ENCODE measurements around the gene SORT1. TPM values are rescaled to one million over a fixed set of nuclear protein-coding genes. Genes with fewer than 3 reads are reported as not detected.

Gene SORT1
- total RNA-seq, 1 donor, result 48.5 TPM

- Histone ChIP-seq H3K27me3 (ENCODE audit: insufficient read depth, low read length) (no peaks in the 10 kb centered on the region), H3K4me2 (ENCODE audit: insufficient read depth, low read length) (no peak overlapping the region), H2AFZ (ENCODE audit: low read length) (no peak overlapping the region), H3K4me1 (ENCODE audit: insufficient read depth, low read length) (peaks cover 5% of the 10 kb centered on the region), H4K20me1 (ENCODE audit: insufficient read depth, low read length) (no peaks in the 10 kb centered on the region), H3K36me3 (ENCODE audit: insufficient read depth, low read length) (no peaks in the 10 kb centered on the region), H3K9me3 (ENCODE audit: low read depth, low read length) (no peaks in the 10 kb centered on the region), H3K4me3 (ENCODE audit: insufficient read depth, low read length) (no peak overlapping the region), H3K27ac (ENCODE audit: low read depth, low read length) (no peak overlapping the region), H3K79me2 (ENCODE audit: insufficient read depth, low read length) (peaks cover 4% of the 10 kb centered on the region)
- no peak for TF ChIP-seq CTCF (IDR thresholded peaks at IDR 0.05; ENCODE audit: extremely low read depth, low read depth, low read length)
- no peak for DNase-seq (ENCODE audit: insufficient read length, low spot score, missing footprints)
Measured at GRCh38 chr1:109432336-109432735, 34.6 kb upstream of the SORT1 start.

GRCh38 chr1:109427171-109427467, 29.4 kb upstream of the SORT1 start:
- no peak for TF ChIP-seq CTCF (IDR thresholded peaks at IDR 0.05; ENCODE audit: extremely low read depth, low read depth, low read length)
- H3K4me1 ChIP-seq (ENCODE audit: insufficient read depth, low read length), result peaks cover 25% of the 10 kb centered on the region
- H3K4me2 ChIP-seq (ENCODE audit: insufficient read depth, low read length), result peak overlapping the region; percentile 95
- H3K27me3 ChIP-seq (ENCODE audit: insufficient read depth, low read length), result no peaks in the 10 kb centered on the region
- H3K4me3 ChIP-seq (ENCODE audit: insufficient read depth, low read length), result peak overlapping the region; percentile 81
- no peaks in the 10 kb centered on the region for H3K36me3 ChIP-seq (ENCODE audit: insufficient read depth, low read length)
- peaks cover 48% of the 10 kb centered on the region for H3K79me2 ChIP-seq (ENCODE audit: insufficient read depth, low read length)
- peak overlapping the region; percentile 86 for H2AFZ ChIP-seq (ENCODE audit: low read length)
- peaks cover 9% of the 10 kb centered on the region for H4K20me1 ChIP-seq (ENCODE audit: insufficient read depth, low read length)
- peak overlapping the region; percentile 88 for H3K27ac ChIP-seq (ENCODE audit: low read depth, low read length)
- no peaks in the 10 kb centered on the region for H3K9me3 ChIP-seq (ENCODE audit: low read depth, low read length)
- no peak for DNase-seq (ENCODE audit: insufficient read length, low spot score, missing footprints)

GRCh38 chr1:109426281-109427170, 28.8 kb upstream of the SORT1 start, which contains the start of gene PSMA5:
PSMA5 (minus strand) TSS chr1:109426448; CDS start chr1:109426330, 118 bp downstream.
- Histone ChIP-seq H4K20me1 (ENCODE audit: insufficient read depth, low read length) (peaks cover 14% of the 10 kb centered on the region), H3K4me2 (ENCODE audit: insufficient read depth, low read length) (peak within 1 kb of the TSS; percentile 95), H3K79me2 (ENCODE audit: insufficient read depth, low read length) (peaks cover 54% of the 10 kb centered on the region), H3K27me3 (ENCODE audit: insufficient read depth, low read length) (no peaks in the 10 kb centered on the region), H3K4me1 (ENCODE audit: insufficient read depth, low read length) (peaks cover 25% of the 10 kb centered on the region), H3K9me3 (ENCODE audit: low read depth, low read length) (no peaks in the 10 kb centered on the region), H2AFZ (ENCODE audit: low read length) (peak within 1 kb of the TSS; percentile 86), H3K4me3 (ENCODE audit: insufficient read depth, low read length) (peak within 1 kb of the TSS; percentile 81), H3K36me3 (ENCODE audit: insufficient read depth, low read length) (peaks cover 3% of the 10 kb centered on the region), H3K27ac (ENCODE audit: low read depth, low read length) (peak within 1 kb of the TSS; percentile 88)
- TF ChIP-seq CTCF (IDR thresholded peaks at IDR 0.05; ENCODE audit: extremely low read depth, low read depth, low read length), result no peak
- DNase-seq (ENCODE audit: insufficient read length, low spot score, missing footprints), result peak; percentile 96

Data from osteoblast (primary cell).